ENCODE results near the gene XRCC4. TPM values are rescaled to one million over a fixed set of nuclear protein-coding genes. Genes with fewer than 3 reads are reported as not detected.
"Not testable (repeated sequence)": the region's sequence is repeated elsewhere in the genome, so short reads cannot be mapped to it uniquely, and the experiment has no call there.

XRCC4 gene
- total RNA-seq, 1 experiment from 2014 or later, result 7.1 TPM

DNA sequence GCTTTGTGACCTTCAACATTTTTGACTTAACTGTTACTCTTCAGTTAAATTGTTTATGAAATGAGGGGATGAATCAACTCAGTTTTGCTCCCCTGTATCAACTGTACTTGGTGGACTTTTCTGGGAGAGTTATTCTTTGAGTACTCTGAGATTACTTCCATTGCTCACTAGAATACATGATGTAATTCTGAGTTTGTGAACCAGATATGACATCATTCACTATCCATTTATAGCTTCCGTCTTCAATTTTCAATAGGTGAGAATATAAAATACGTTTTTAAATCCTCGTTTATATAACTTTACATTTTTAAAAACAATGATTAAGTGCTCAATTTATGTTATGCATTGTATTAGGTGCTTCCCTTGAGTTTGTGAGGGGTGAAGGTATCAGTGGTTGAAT lies 71.0 kb downstream of the XRCC4 start:
- Mint-ChIP-seq H3K9me3 (ENCODE audit: unreplicated experiment) (no peaks in the 10 kb centered on the region), H3K36me3 (ENCODE audit: insufficient read depth, unreplicated experiment) (no peaks in the 10 kb centered on the region), H3K27ac (ENCODE audit: low read depth, unreplicated experiment) (no peak overlapping the region), H3K4me3 (ENCODE audit: unreplicated experiment) (no peak overlapping the region), H3K27me3 (ENCODE audit: insufficient read depth, unreplicated experiment) (no peaks in the 10 kb centered on the region), H3K4me1 (ENCODE audit: insufficient read depth, unreplicated experiment) (no peaks in the 10 kb centered on the region)
- ChIA-PET POLR2A (interaction anchor here (1.2 kb wide), 1 partner anchor 8 kb away, joined by 3 read pairs; no protein-coding TSS in a partner anchor), CTCF (no interaction called here)
- TF ChIP-seq, protein P1, sequence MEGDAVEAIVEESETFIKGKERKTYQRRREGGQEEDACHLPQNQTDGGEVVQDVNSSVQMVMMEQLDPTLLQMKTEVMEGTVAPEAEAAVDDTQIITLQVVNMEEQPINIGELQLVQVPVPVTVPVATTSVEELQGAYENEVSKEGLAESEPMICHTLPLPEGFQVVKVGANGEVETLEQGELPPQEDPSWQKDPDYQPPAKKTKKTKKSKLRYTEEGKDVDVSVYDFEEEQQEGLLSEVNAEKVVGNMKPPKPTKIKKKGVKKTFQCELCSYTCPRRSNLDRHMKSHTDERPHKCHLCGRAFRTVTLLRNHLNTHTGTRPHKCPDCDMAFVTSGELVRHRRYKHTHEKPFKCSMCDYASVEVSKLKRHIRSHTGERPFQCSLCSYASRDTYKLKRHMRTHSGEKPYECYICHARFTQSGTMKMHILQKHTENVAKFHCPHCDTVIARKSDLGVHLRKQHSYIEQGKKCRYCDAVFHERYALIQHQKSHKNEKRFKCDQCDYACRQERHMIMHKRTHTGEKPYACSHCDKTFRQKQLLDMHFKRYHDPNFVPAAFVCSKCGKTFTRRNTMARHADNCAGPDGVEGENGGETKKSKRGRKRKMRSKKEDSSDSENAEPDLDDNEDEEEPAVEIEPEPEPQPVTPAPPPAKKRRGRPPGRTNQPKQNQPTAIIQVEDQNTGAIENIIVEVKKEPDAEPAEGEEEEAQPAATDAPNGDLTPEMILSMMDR (IDR thresholded peaks at IDR 0.05; ENCODE audit: unreplicated experiment), result no peak
- DNase-seq (ENCODE audit: unreplicated experiment), result no peak
- intact Hi-C loops (cut with micrococcal nuclease), result no loop called here
- no TSS peak for BruUV-seq (replicated peaks)

DNA sequence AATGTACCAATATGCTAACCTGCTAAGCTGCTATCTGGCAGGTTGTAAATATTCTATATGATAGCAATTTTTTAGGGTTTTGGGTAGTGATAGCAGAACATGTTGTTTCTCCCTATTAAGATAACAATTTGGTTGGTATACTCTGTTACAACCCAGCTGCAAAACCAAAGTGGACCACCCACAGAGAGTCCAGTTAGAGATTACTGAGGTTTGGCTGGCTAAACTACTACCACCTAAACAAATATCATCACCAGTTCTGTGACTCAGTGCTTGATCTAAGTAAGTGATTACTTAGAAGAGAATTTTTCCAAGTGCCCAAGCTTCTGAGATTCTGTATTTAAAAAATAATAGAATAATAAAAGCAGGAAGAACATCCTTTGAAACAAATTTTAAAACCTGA lies 72.3 kb downstream of the XRCC4 start:
- intact Hi-C loops (cut with micrococcal nuclease), result no loop called here
- DNase-seq (ENCODE audit: unreplicated experiment), result peak; percentile 0

DNA sequence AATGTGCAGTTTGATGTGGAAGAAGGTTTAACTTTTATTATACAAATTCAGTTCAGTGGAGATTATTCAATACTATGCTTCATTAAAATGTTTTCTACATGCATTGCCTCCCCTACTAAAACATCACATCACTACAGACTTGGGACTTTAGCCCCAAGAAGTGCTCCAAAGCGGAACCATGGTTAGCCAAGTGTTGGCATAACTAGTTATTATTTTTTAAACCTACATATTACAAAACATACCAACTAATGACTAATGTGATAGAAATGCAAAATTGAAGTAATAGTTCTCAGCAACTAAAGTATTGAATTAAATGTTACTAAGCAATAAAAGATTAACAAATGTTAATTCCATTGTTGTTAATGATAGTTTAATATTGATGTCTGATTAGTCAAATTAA lies 74.5 kb downstream of the XRCC4 start:
- ChIA-PET POLR2A (no interaction called here), CTCF (no interaction called here)
- no TSS peak for BruUV-seq (replicated peaks)
- Mint-ChIP-seq H3K27ac (ENCODE audit: low read depth, unreplicated experiment) (no peak overlapping the region), H3K9me3 (ENCODE audit: unreplicated experiment) (no peaks in the 10 kb centered on the region), H3K4me3 (ENCODE audit: unreplicated experiment) (no peak overlapping the region), H3K4me1 (ENCODE audit: insufficient read depth, unreplicated experiment) (no peaks in the 10 kb centered on the region), H3K36me3 (ENCODE audit: insufficient read depth, unreplicated experiment) (no peaks in the 10 kb centered on the region), H3K27me3 (ENCODE audit: insufficient read depth, unreplicated experiment) (no peaks in the 10 kb centered on the region)
- peak; percentile 19 for DNase-seq (ENCODE audit: unreplicated experiment)
- TF ChIP-seq, protein P1 (IDR thresholded peaks at IDR 0.05; ENCODE audit: unreplicated experiment), result no peak
- intact Hi-C loops (cut with micrococcal nuclease), result no loop called here

More for the DNA sequence above, 72.3 kb downstream of the XRCC4 start:
- POLR2A ChIA-PET, result interaction anchor here (1.2 to 1.6 kb wide), 2 partner anchors 10 to 73 kb away, joined by 3 to 5 read pairs; partner anchors contain the start of genes TMEM167A and XRCC4
- TF ChIP-seq, protein P1 (IDR thresholded peaks at IDR 0.05; ENCODE audit: unreplicated experiment), result no peak
- Mint-ChIP-seq H3K4me3 (ENCODE audit: unreplicated experiment) (no peak overlapping the region), H3K27ac (ENCODE audit: low read depth, unreplicated experiment) (no peak overlapping the region), H3K27me3 (ENCODE audit: insufficient read depth, unreplicated experiment) (no peaks in the 10 kb centered on the region), H3K9me3 (ENCODE audit: unreplicated experiment) (no peaks in the 10 kb centered on the region), H3K4me1 (ENCODE audit: insufficient read depth, unreplicated experiment) (no peaks in the 10 kb centered on the region), H3K36me3 (ENCODE audit: insufficient read depth, unreplicated experiment) (no peaks in the 10 kb centered on the region)
- BruUV-seq (replicated peaks), result no TSS peak
- CTCF ChIA-PET, result interaction anchor here (0.6 kb wide), 2 partner anchors 33 to 326 kb away, joined by 3 read pairs; no protein-coding TSS in a partner anchor

DNA sequence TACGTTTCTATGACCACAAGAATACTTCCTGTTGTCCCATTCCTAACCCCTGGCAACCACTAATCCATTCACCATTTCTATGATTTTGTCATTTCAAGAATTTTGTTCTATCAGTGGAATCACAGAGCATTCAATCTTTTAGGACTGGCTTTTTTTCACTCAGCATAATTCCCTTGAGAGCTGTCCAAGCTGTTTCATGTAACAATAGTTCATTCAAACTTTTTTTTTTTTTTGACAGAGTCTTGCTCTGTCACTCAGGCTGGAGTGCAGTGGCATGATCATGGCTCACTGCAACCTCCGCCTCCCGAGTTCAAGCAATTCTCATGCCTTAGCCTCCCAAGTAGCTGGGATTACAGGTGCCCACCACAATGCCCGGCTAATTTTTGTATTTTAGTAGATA lies 75.6 kb downstream of the XRCC4 start:
- H3K27ac Mint-ChIP-seq (ENCODE audit: low read depth, unreplicated experiment); H3K4me1 Mint-ChIP-seq (ENCODE audit: insufficient read depth, unreplicated experiment); CTCF ChIA-PET; H3K27me3 Mint-ChIP-seq (ENCODE audit: insufficient read depth, unreplicated experiment); POLR2A ChIA-PET; H3K4me3 Mint-ChIP-seq (ENCODE audit: unreplicated experiment); H3K36me3 Mint-ChIP-seq (ENCODE audit: insufficient read depth, unreplicated experiment); BruUV-seq (replicated peaks); DNase-seq (ENCODE audit: unreplicated experiment); intact Hi-C loops (cut with micrococcal nuclease); H3K9me3 Mint-ChIP-seq (ENCODE audit: unreplicated experiment): not testable (repeated sequence)

DNA sequence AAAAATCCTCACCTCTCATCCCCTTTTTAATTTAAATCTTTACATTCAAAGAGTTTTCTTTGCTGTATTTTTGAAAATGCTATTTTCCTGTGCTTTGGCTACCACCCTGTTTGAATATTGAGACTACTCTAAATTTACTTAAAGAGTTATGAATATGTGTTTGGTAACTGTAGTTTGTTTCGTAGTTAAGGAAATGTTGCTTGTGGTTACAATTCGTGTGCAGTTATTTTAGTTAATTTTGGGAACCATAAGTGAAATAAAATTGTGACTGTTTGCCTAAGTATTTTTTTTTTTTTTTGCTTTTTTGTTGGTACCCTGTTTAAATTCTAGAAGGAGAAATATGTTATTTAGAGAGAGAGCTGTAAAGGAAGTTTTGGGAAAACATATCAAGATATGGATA lies 78.7 kb downstream of the XRCC4 start:
- Mint-ChIP-seq H3K27ac (ENCODE audit: low read depth, unreplicated experiment) (no peak overlapping the region), H3K9me3 (ENCODE audit: unreplicated experiment) (no peaks in the 10 kb centered on the region), H3K4me3 (ENCODE audit: unreplicated experiment) (no peak overlapping the region), H3K36me3 (ENCODE audit: insufficient read depth, unreplicated experiment) (no peaks in the 10 kb centered on the region), H3K4me1 (ENCODE audit: insufficient read depth, unreplicated experiment) (no peaks in the 10 kb centered on the region), H3K27me3 (ENCODE audit: insufficient read depth, unreplicated experiment) (no peaks in the 10 kb centered on the region)
- ChIA-PET CTCF (no interaction called here), POLR2A (no interaction called here)
- DNase-seq (ENCODE audit: unreplicated experiment), result no peak
- TF ChIP-seq, protein P1 (IDR thresholded peaks at IDR 0.05; ENCODE audit: unreplicated experiment), result no peak
- no TSS peak for BruUV-seq (replicated peaks)
- intact Hi-C loops (cut with micrococcal nuclease), result loop anchor here (5.0 kb wide), 1 partner anchor 276 kb away; no protein-coding TSS in a partner anchor

All from MCF 10A (cell line).